ENCODE measurements around the gene SH3BP4. TPM values are rescaled to one million over a fixed set of nuclear protein-coding genes. Genes with fewer than 3 reads are reported as not detected.
A peak's percentile ranks its signal among the peaks of the same experiment; 100 is the strongest.

The SH3BP4 gene
- total RNA-seq, 1 donor from 2014 or later, result 49.5 TPM

DNA sequence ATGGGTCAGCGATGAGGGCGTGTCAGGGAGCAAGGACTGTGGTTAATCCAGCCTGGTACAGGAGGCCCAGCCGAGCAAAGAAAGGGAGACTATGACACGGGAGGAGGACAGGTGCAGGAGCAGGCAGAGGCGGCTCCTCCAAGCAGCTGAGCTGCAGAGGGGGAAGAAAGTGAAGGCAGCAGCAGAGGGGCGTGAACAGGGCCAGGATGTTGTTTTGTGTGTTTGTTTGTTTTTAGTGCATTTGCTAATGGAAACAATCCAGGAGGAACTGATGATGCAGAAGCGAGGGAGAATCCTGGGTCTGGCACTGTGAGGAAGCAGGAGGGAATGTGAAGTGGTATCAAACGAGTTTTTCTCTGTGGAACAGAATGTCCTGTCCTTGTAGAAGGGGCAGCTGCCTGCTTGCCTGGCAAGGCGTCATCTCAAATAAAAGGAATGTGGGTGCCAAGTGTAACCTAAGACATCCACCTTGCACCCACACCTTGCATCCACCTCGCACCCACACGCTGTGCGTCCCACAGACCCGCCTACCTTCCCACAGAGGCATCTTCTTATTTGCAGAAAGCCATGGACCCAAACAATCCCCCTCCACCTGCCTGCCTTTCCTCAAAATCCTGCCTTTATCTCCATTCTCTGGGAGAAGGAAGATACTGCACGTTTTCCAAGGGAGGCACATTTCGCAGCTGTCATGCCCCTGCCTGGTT is 134.8 kb downstream of the SH3BP4 start:
- Mint-ChIP-seq H3K4me3 (no peak overlapping the region), H3K27me3 (no peaks in the 10 kb centered on the region), H3K4me1 (ENCODE audit: unreplicated experiment) (peaks cover 26% of the 10 kb centered on the region), H3K9me3 (peaks cover 3% of the 10 kb centered on the region), H3K36me3 (no peaks in the 10 kb centered on the region), H3K27ac (no peak overlapping the region)
- TF ChIP-seq, protein P1, sequence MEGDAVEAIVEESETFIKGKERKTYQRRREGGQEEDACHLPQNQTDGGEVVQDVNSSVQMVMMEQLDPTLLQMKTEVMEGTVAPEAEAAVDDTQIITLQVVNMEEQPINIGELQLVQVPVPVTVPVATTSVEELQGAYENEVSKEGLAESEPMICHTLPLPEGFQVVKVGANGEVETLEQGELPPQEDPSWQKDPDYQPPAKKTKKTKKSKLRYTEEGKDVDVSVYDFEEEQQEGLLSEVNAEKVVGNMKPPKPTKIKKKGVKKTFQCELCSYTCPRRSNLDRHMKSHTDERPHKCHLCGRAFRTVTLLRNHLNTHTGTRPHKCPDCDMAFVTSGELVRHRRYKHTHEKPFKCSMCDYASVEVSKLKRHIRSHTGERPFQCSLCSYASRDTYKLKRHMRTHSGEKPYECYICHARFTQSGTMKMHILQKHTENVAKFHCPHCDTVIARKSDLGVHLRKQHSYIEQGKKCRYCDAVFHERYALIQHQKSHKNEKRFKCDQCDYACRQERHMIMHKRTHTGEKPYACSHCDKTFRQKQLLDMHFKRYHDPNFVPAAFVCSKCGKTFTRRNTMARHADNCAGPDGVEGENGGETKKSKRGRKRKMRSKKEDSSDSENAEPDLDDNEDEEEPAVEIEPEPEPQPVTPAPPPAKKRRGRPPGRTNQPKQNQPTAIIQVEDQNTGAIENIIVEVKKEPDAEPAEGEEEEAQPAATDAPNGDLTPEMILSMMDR (conservative IDR thresholded peaks at IDR 0.05), result no peak
- DNase-seq (ENCODE audit: extremely low spot score, unreplicated experiment), result no peak

DNA sequence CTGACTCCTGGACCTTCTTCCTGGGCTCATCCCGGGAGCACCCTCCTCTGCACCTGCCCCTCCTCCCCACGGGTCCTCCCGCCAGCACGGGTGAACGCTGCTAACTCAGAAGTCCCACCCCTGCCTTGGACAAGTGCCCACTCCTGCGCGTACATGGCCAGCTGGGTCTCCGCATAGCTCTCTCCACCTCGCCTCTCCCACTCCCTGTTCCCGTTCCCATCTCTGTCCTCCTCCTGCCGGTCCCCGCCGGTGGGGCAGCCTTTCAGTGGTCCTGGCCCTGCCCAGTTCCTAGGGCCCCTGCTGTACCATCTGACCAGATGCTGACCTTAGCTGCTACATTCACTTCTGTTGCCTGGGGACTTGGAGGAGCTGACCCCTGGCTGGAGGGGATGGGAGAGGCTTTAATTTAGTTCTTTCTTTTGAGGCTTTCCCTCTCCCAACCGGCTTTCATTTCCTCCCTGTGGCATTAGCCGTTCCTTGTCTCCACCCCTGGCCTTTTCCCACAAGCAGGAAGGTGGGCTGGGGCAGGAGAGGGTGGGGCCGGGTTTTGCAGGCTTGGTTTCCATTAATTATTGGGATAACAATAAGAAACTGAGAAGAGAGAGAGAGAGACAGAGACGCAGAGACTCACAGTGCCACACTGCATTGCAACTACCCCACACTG is 136.1 kb downstream of the SH3BP4 start:
- Mint-ChIP-seq H3K27ac (peak overlapping the region; percentile 66), H3K4me1 (ENCODE audit: unreplicated experiment) (peaks cover 26% of the 10 kb centered on the region), H3K9me3 (peaks cover 3% of the 10 kb centered on the region), H3K4me3 (peak overlapping the region; percentile 74), H3K36me3 (no peaks in the 10 kb centered on the region), H3K27me3 (no peaks in the 10 kb centered on the region)
- DNase-seq (ENCODE audit: extremely low spot score, unreplicated experiment), result peak; percentile 74
- TF ChIP-seq, protein P1 (conservative IDR thresholded peaks at IDR 0.05), result peak; percentile 44

DNA sequence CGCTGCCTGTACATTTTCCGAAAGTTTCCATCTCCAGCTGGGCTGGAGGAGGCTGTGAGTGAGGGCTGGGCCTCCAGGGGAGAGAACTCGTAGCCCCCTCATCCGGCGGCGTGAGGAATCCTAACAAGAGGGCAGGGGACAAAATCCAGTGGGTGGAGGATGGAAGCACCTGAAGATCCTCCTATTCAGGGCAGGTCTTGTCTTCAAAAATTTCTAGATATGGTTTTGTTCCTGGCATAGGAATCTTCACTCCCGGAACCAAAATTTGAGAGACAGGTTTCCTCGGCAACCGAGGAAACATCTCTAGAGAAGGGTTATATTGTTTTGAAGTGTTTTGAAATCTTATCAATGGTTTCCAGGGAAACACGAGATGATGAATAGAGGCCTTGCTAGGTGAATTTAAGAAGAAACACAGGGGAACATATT is 136.7 kb downstream of the SH3BP4 start:
- Mint-ChIP-seq H3K4me3 (peak overlapping the region; percentile 74), H3K27ac (peak overlapping the region; percentile 66), H3K27me3 (no peaks in the 10 kb centered on the region), H3K9me3 (peaks cover 3% of the 10 kb centered on the region), H3K4me1 (ENCODE audit: unreplicated experiment) (peaks cover 26% of the 10 kb centered on the region), H3K36me3 (no peaks in the 10 kb centered on the region)
- TF ChIP-seq, protein P1 (conservative IDR thresholded peaks at IDR 0.05), result no peak
- no peak for DNase-seq (ENCODE audit: extremely low spot score, unreplicated experiment)

DNA sequence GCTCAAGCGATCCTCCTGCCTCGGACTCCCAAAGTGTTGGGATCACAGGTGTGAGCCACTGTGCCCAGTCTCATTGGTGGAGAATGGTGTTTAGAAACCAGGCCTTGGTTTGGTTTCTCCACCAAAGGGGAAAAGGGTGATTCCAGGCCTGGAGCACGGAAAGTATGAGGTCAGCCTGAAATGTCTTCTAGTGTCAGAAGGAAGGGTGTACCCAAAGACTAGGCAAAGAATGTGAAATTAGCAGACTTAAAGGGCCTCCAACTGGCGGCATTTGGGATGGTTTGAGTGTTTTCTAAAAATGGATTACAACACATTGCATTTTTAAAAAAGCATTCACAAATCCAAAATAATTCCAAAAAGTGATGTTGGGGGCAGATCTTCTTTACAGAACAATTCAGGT is 139.6 kb downstream of the SH3BP4 start:
- DNase-seq (ENCODE audit: extremely low spot score, unreplicated experiment), result no peak

DNA sequence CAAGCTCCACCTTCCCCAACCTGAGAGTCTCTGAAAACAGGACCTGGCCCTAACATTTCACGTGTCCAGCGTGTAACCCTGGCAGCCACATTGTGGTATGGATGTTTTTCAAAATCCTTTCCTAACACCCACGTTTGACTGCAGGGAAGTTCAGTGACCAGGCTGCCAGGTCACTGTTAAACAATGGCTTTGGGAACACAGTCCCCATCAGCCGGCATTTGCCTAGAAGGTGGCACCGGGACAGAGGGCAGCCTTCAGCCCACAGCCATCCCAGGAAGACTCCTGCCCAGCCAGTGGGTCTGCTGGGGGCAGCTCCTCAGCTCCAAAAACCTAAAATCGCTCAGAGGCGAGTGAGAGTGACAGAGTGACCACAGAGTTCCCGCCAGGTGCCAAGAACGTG is 140.2 kb downstream of the SH3BP4 start:
- H3K9me3 Mint-ChIP-seq, result peaks cover 6% of the 10 kb centered on the region
- peaks cover 37% of the 10 kb centered on the region for H3K4me1 Mint-ChIP-seq (ENCODE audit: unreplicated experiment)
- no peak for DNase-seq (ENCODE audit: extremely low spot score, unreplicated experiment)
- H3K36me3 Mint-ChIP-seq, result no peaks in the 10 kb centered on the region
- TF ChIP-seq, protein P1 (conservative IDR thresholded peaks at IDR 0.05), result no peak
- H3K4me3 Mint-ChIP-seq, result no peak overlapping the region
- H3K27ac Mint-ChIP-seq, result no peak overlapping the region
- no peaks in the 10 kb centered on the region for H3K27me3 Mint-ChIP-seq

More for the DNA sequence above, 139.6 kb downstream of the SH3BP4 start:
- peaks cover 34% of the 10 kb centered on the region for H3K4me1 Mint-ChIP-seq (ENCODE audit: unreplicated experiment)
- H3K27ac Mint-ChIP-seq, result no peak overlapping the region
- no peaks in the 10 kb centered on the region for H3K36me3 Mint-ChIP-seq
- peaks cover 6% of the 10 kb centered on the region for H3K9me3 Mint-ChIP-seq
- no peaks in the 10 kb centered on the region for H3K27me3 Mint-ChIP-seq
- TF ChIP-seq, protein P1 (conservative IDR thresholded peaks at IDR 0.05), result no peak
- H3K4me3 Mint-ChIP-seq, result no peak overlapping the region

Data from type B pancreatic cell (in vitro differentiated cells).